GM19238 (cell line): ENCODE data around the gene PCDHB14.
"Not testable (repeated sequence)": the region's sequence is repeated elsewhere in the genome, so short reads cannot be mapped to it uniquely, and the experiment has no call there.

Source experiments
- DNase-seq: peaks from one replicate; pipeline ENCODE4 v3.0.0; 2011; ENCODE audit warnings: low spot score; ENCODE audit not compliant: insufficient read length

Gene PCDHB14

GRCh38 chr5:141210281-141210680, 12.9 kb upstream of the PCDHB14 start:
- DNase-seq, result not testable (repeated sequence)

- DNase-seq, result not testable (repeated sequence)
These were observed 12.3 kb upstream of the PCDHB14 start for GRCh38 chr5:141210849-141211248.

GRCh38 chr5:141213656-141214339, 9.3 kb upstream of the PCDHB14 start, which contains the start of gene PCDHB13:
TSS of gene PCDHB13 (plus strand) at chr5:141213919. CDS start at chr5:141214124, 205 bp downstream.
- not testable (repeated sequence) for DNase-seq

- DNase-seq, result not testable (repeated sequence)
These were observed 8.6 kb upstream of the PCDHB14 start for GRCh38 chr5:141214583-141214982.

- not testable (repeated sequence) for DNase-seq
These were observed 7.6 kb upstream of the PCDHB14 start for GRCh38 chr5:141215504-141215903.

GRCh38 chr5:141216035-141216434, 7.1 kb upstream of the PCDHB14 start:
- not testable (repeated sequence) for DNase-seq

GRCh38 chr5:141224844-141225243, 1.7 kb downstream of the PCDHB14 start:
- not testable (repeated sequence) for DNase-seq

- not testable (repeated sequence) for DNase-seq
These were observed 2.3 kb downstream of the PCDHB14 start for GRCh38 chr5:141225421-141225820.

GRCh38 chr5:141234109-141234667, 11.0 kb downstream of the PCDHB14 start:
- DNase-seq, result no peak

GRCh38 chr5:141235922-141236321, 12.8 kb downstream of the PCDHB14 start:
- DNase-seq, result not testable (repeated sequence)

GRCh38 chr5:141236516-141237313, 13.6 kb downstream of the PCDHB14 start:
- DNase-seq, result no peak

GRCh38 chr5:141241496-141241895, 18.4 kb downstream of the PCDHB14 start:
- no peak for DNase-seq

- no peak for DNase-seq
These were observed 22.1 kb downstream of the PCDHB14 start, which contains the start of gene PCDHB15 for GRCh38 chr5:141245250-141245717. TSS of gene PCDHB15 (plus strand) at chr5:141245395. CDS start at chr5:141245579, 184 bp downstream.

GRCh38 chr5:141246971-141247370, 23.8 kb downstream of the PCDHB14 start:
- DNase-seq, result not testable (repeated sequence)

GRCh38 chr5:141247434-141247833, 24.3 kb downstream of the PCDHB14 start:
- DNase-seq, result not testable (repeated sequence)

- DNase-seq, result no peak
These were observed 27.4 kb downstream of the PCDHB14 start for GRCh38 chr5:141250576-141250975.

- DNase-seq, result no peak
These were observed 35.3 kb downstream of the PCDHB14 start for GRCh38 chr5:141258464-141258863.

- DNase-seq, result no peak
These were observed 35.8 kb downstream of the PCDHB14 start for GRCh38 chr5:141258948-141259347.

- no peak for DNase-seq
These were observed 37.5 kb downstream of the PCDHB14 start for GRCh38 chr5:141260458-141261237.

GRCh38 chr5:141261238-141261546, 38.0 kb downstream of the PCDHB14 start:
- no peak for DNase-seq

- no peak for DNase-seq
These were observed 46.1 kb downstream of the PCDHB14 start for GRCh38 chr5:141269195-141269594.
